Dedifferentiated amniotic fluid mesenchymal stem cell (primary cell): ENCODE results near the gene TNS3.

Experiments used
- DNase-seq: peaks from one replicate; pipeline ENCODE4 v3.0.0-alpha.2; 2016; ENCODE audit errors: extremely low spot score

Gene TNS3

DNA sequence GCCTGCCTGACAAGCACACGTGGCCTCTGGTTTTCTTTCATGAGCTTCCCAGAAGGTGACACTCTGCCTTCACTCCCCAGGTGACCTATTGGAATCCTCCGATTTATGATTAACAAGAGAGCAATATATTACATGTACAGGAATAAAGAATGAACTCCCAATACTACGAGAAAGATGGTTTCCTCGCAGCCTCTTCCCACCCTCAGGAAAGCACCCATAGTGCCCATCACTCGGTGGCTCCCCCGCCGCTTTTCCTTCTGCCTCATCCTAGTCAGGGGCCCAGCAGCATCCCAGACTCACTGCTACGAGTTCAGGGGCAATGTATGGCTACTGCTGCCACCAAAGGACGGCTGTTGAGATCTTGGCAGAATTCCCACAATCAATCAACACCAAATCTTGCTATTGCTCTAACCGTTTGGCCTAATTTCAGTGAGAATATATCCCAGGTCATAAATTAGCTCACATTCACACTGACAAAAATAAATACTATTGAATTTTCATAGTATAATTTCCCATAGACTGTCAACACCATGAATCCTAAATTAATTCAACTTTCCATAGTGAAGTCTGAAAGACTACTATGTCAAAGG is 196.3 kb downstream of the TNS3 start:
- no peak for DNase-seq

DNA sequence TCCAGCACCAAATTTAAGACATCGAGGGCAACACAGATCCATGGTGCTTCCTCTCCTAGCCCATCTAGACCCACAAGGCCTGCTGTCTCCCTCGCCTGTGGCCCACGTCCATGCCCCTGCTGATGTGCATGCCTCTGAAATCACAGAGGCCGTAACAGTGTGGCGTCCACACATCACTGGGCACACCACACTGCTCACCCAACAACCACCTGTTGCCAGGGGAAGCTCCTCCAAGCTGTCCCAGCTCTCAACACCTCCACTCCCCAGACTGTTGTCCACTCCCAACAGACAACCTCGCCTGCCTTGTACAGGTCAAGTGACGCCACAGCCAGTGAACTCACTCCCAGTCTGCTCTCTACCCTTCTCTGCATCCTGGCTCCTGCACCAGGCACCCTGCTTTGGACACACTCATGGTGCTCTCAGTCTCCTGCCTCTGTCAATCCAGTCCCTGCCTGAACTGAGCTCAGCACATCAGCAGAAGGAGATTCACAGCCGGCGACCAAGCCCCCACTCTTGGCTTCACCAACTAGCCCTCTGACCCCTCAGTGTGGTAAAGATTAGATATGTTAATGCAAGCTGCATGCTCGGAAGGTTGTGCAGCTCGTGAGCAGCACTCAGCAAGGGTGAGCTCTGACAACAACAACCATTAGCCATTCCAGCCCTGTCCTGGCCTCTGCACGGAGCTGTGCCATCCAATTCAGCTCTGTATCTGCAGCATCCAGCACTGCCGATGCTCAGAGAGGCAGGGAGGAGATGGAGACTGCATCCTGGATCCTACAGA is 197.0 kb downstream of the TNS3 start:
- DNase-seq, result no peak

DNA sequence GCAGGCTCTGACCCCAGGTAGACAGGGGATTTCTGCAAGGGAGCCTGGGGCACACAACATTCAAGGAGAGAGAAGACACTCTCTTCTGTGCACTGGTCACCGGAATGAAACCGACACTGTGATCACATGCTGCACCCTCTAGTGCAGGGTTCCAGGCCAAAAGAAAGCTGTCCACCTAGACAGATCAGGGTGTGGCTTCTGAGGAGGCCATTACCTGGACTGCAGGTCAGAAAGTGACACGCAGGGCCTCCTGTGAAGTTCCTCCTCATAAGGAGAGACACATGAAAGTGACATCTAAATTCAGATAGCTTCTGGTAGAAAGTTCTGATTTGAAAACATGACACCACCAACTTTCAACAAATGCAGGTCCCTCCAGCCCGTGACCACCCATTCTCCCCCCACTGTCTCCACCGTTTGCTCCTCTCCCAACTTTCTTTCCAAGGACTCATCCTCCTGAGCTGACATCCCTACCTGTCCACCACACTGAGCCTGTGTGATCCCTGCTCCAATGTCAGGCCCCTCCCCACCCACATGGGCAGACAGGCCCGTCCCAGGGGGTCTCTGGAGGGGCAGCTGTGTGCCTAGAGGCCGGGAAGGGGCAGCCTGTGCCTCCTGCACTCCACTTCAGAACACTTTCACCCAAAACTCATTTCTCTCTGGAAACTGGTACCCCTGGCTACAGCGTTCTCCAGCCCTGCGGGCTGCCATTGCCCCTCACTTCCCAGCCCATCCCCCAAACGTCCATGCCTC is 198.0 kb downstream of the TNS3 start:
- DNase-seq, result no peak

DNA sequence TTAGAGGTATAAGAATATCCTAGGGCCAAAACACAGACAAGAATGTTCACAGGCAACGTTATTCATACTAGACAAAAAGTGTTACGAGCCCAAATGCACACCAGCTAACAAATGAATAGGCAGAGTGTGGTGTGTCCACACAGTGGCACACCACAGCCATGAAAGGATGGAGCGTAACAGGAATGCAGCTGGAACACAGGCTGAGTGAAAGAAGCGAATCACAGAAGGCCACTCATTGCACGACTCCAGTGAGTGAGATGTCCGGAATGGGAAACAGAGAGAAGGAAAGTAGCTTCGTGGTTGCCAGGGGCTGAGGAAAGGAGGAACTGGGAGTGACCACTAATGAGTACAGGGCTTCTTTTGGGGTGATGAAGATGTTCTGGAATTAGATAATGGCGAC is 198.8 kb downstream of the TNS3 start:
- peak; percentile 65 for DNase-seq

DNA sequence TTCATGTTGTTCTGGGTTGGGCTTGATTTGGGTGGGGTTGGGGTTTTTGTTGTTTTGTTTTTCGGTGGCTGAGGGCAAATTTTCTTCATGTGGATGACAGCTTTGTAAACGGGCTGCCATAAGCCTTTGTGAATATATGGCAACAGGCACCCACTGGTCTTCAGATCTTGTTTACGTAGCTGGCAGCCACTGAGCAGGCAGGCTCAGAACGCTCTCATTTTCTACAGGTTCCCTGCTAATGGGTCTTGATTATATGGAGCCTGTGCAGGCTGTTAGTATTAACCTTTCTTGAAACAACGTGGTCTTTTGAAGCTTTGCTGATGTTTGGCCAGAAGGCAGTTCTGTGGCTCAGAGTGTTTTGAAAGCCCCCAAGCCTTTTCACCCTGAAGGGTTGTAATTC is 199.7 kb downstream of the TNS3 start:
- DNase-seq, result no peak

DNA sequence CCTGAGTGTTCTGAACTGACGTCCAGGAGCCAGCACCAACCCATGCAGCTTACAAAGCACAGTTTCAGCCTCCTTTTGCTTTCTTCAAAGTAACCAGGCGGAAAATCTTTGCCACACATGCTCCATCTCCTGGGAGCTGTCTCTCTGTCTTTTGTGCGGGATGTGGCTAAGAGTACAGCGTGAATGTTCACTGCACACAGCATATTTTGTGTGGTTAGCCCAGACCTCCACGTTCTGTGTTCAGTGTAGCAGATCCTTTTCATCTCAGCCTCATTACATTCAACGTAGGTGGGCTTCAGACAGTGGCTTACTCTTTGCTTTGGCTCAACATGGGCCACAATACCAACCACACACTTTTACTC is 200.8 kb downstream of the TNS3 start:
- no peak for DNase-seq

DNA sequence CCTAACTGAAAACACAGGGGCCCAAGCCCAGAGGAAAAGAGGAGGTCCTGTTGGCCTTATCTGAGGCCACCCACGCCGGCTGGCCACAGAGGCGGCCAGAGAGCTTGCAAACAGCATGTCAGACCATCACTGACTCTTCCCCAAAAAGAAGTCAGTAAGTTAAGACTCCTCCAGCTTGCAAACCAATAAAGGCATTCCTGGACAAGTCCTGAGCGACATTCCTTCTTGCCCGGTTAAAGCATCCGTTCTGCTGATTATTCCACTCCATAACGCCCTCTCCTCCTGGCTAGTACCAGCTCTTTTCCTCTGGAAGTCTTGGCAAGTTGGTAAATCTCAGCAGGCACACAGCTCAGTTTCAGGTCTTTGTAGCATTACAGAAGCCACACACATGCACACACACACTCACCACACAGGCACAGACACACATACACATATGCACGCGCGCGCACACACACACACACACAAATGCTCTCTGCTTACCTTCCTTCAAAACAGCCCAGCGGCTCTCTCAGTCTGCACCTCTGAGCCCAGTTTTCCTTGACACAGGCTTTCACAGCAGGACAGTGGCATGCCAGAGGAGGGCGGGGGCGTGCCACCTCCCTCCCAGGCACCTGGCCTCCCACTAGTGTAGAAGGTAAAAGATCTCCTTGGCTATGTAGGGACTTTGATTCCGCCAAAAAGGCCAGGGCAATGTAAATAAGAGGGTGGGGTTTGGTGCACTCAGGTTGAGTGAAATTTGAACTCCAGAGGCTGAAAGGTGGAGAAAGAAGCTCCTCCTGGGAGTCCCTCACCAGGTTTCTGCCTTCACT is 201.4 kb downstream of the TNS3 start:
- no peak for DNase-seq

DNA sequence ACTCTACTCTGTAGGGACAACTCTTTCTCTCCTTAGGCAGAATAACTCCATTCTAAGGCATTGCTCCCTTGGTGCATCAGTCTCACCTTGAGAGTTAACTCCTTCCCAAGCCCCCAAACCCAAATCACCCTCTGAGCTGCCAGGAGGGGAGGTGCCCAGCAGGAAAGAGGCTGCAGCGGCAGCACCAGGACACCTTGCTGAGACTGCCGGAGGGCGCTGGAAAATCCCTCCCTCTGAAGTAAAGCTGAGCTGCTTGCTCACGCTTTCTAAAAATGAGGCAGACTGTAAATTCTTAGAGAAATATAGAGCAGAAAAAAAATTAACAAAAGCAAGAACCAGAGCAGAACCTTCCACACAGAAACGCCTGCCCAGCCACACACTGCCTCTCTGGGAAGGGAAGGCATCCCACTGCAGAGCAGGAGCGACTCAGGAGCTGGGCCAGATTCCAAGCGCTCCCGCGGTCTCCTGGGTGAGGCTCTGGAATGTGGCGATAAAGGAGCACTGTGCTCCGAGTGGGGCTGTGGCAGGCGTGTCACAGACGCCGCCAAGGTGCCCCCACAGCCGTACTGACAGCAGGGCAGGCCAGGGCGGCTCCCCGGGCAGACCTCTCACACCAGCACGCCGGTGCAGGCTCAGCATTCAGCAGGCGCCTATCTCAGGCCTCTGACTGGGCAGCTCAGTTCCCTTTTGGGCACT is 202.1 kb downstream of the TNS3 start:
- DNase-seq, result peak; percentile 64

DNA sequence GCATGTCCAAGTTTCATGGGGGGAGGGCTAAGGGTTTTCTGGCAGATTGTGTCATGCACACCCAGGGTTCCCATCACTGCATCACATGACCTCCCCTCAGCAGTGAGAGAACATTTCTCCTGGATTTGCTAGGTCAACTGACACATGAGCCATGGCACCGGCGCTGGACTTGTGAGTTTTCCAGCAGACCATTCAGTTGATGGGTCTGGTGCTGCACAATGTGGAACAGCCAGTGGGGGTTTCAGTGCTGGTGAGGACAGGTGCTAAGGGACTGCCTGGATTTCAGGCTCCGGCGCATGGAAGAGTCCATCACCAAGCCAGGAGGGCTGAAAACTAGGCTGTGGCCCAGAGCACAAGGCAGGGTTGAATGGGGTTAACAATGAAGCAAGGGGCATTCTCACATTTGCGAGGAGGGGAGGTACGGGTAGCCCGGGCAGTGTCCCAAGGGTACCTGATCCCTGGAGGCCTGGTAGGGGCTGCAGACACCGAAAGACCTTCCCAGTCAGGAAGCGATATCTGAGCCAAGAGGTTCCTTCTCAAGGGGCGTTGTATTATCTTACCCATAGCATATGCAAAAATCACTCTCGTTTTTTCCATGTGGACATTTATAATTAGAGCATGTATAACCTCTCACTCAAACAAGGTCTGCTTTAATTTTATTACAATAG is 203.0 kb downstream of the TNS3 start:
- DNase-seq, result no peak

DNA sequence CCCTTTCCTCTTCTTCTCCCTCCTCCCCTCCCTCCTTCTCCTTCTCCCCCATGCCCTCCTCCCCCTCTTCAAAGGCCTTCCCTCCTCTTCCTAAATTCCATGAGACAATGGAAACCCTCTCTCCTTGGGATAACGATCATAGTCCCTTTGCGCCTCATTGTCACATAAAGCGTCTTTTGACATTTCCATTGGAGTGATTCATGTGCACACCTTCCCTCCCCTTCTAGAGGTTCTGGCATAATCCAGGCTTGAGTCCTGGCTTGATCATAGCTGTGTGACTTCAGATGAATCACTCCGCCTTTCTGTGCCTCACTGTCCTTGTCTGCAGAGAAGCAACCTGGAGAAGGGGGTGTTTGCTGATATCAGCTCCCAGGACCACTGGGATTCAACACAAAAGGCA is 204.2 kb downstream of the TNS3 start:
- DNase-seq, result no peak

DNA sequence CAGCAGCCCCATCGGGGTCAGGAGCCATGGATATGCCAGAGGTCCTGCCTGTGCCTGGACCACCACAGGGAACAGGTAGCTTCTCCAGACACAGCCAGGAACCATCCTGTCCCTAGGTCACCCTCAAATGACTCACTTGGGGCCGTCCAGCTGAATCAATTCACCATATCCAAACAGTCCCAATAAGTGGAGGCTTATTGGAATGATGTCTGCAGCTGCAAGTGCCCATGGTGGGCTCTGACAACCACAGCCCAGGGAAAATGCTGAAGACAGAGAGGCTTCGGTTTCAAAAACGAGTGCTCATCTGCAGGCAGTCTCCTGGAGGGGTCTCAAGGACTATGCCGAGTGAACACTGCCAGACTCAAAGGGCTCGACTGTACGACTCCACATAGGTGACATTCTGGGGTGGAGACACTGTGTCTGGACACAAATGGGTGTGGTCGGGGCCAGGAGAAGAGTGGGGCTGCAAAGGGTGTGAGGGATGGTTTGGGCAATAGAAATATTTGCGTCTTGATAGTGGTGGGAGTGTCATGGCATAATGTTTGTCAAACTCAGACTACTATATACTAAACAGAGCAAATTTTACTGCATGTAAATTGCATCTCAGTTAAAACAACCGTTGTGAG is 204.8 kb downstream of the TNS3 start:
- no peak for DNase-seq

DNA sequence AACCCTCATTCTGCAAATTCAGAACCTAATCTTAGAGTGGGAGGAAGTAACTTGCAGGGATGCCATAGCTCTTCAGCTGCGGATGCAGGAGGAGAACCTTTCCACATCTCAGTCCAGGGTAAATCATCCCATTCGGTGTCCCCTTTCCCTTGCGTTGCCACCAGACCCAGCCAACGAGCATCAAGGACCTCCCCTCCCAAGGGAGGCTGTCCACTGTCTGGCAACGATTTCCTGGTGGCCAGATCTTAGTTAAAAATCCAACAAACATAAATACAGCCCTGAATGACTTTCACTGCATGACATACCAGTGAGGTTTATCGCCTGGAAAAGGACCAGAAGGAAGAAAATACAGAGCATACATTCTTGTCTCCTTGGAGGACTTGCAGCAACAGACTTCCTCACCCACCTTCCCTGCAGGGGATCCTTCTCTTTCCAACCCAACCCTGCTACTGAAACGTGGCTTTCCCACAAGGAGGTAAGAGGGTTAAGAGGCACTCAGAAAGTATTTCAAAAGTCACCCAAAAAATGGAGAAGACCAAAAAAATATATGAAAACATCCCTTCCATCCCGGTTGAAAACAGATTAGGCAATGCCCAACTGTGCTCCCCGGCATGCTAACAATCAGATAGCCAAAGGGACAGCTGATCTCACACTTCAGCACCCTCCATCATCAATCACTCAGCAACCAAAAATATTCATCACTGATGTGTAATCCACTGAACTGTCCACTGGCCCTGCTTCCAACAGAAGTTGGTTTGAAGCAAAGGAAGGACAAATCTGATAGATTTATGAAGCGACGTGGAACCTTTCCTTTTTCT is 206.6 kb downstream of the TNS3 start:
- DNase-seq, result no peak

DNA sequence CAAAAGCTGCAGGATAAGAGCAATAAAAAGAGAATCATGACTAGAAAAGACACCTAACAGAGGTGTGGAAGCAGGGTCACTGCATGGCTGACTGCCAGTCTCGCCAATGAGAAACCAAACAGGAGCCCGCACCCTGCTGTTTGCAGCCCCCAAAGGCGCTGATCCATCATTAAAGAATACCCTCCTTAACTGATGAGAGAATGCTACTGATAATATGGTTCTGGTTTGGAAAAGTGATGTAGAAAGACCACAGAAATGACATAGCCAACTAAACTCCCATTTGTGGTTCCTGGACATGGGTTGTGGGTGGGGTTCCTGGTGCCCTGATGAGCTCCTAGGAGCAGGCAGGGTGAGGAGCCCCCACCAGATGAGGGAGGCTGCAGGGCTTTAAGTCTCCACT is 207.4 kb downstream of the TNS3 start:
- DNase-seq, result no peak

DNA sequence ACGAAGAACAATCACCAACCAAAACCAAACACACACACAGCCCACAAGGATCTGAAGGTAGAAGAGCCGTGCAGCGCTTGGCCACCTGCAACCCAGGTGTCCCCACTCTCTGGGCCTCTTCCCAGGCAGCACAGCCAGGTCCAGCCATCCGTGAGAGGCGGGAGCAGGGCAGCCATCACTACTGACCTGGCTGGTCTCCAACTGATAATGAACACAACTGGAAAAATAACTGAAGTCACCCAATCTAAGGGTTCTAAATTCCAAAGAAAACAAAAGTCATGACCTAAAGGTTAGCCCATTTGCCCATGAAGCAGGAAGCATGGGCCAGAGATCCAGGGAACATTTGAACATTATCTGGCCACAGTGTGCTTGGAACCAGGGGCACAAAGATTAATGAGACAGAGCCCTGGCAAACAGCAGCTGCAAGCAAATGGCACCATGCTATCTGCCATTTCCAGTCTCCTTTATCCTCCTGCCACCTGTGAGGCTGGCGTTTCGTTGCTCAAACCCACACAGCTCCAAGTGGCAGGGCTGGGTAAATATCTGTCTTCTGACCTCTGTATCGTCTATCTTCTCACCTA is 207.9 kb downstream of the TNS3 start:
- DNase-seq, result no peak

DNA sequence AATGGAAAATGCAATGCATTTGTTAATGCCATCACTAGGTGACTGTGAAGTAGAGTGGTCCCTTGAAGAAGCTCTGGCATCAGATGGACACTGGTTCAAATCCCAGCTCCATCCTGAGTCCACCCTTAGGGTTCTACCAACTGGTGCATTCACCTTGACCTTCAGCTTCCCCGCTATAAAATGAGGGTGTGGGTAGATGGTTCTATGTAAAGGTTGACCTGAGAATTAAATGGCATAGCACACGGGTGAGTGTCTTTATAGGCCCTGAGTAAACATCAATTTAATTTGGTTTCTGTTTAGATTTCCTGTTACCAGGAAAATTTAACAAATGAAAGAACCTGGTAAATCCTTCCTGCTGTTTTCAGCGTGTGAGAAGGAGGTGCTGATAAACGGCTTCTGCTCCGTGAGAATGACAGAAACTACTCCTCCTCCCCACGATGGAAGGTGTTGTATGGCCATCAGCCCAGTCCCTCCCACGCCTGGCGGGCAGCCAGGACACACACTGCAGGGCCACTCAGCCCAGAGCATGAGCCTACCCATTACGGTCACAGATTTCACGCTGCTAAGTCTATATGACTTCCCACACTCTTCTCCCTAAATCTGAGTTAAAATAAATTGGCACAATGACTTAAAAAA is 210.1 kb downstream of the TNS3 start:
- no peak for DNase-seq

DNA sequence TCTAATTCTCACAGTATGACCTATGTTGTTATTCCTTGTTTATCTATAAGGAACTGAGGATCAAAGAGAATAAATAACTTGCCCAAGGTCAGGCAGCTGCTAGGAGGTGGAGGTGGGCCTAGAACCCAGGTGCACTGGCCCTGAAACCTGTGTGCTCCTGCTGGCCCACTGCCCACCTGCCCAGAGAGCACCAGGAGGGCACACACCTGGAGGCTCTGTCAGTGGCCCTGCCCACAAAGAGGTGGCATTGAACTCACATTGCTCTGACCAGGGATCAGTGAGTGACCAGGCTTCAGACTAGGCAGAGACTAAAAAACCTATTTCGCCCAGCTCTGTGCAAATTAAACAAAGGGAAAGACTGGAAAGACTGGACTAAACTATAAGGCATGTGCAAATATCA is 210.6 kb downstream of the TNS3 start:
- no peak for DNase-seq

DNA sequence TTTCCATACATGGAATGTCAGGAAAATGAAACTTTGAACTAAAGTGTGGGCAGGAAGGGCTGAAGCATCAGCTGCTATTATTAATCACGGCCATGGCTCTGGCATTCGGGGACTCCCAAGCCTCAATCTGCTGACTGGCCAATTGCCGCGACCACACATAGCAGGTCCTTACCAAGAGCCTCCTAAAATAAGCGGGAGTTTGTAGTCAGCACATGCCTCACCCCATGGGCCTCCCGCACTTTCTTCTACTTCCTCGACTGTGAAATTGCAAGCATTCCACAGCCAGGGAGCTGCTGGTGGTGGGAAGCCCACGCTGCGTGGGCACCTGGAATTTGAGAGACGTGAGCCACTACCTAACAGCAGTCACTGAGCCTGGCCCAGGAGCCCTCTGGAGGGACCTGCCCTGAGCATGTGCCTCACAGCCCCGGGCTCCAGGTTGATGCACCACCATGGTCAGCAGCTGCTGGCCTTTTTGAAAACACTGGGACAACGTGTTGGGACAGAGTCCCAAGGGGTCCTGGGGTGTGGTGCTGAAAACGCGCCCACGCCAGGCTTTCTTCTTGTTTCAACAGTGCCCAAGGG is 211.4 kb downstream of the TNS3 start:
- DNase-seq, result no peak

DNA sequence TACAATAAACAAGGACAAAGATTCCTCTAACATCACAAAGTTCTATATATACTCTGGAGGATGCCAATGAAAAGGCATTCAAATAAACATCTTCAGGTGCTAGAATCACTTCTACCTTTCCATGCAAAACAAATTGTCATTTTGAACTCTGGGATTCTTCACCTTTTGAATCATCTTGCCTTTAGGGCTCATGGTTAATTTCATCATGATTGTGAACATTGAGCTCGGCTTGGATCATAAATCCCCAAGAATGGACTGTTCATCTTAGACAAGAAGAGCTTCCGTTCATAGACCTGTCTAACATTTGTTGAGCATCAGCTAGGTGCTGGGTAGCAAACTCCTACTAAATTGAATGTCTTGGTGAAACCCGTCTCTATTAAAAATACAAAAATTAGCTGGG is 212.2 kb downstream of the TNS3 start:
- DNase-seq, result no peak
